Activated CD4-positive, alpha-beta T cell treated with anti-CD3 and anti-CD28 coated beads, Interleukin-2, amount 10 ng/mL, durations not matched to agents 7 days and 5 days (primary cell): ENCODE measurements around the gene TEKT2. TPM values are rescaled to one million over a fixed set of nuclear protein-coding genes. Genes with fewer than 3 reads are reported as not detected.

ENCODE experiments used
- CTCF ChIA-PET: fragments of 350-600 bp; sonication (Branson Sonifier 250); formaldehyde crosslinking; loops from one replicate; lab custom pipeline; 2021; ENCODE audit warnings: antibody characterized with exemption; lab: Charles Lee
- POLR2A ChIA-PET: fragments of 350-600 bp; sonication (Branson Sonifier 250); formaldehyde crosslinking; loops from one replicate; lab custom pipeline; 2021; ENCODE audit warnings: antibody characterized with exemption; lab: Charles Lee
- DNase-seq: peaks from one replicate; pipeline ENCODE4 v3.0.0-alpha.2; 2020
- H3K27ac Mint-ChIP-seq: one replicate; pipeline ENCODE4 v1.8.0; 2021; ENCODE audit warnings: mild to moderate bottlenecking, moderate library complexity, mixed read lengths
- H3K27me3 Mint-ChIP-seq: one replicate; pipeline ENCODE4 v1.8.0; 2021; ENCODE audit warnings: mixed read lengths
- H3K36me3 Mint-ChIP-seq: one replicate; pipeline ENCODE4 v1.8.0; 2021; ENCODE audit warnings: low read depth, mixed read lengths
- H3K4me1 Mint-ChIP-seq: one replicate; pipeline ENCODE4 v1.8.0; 2021; ENCODE audit warnings: mixed read lengths
- H3K4me3 Mint-ChIP-seq: one replicate; pipeline ENCODE4 v1.8.0; 2021; ENCODE audit warnings: mild to moderate bottlenecking, moderate library complexity, mixed read lengths
- H3K9me3 Mint-ChIP-seq: one replicate; pipeline ENCODE4 v1.8.0; 2021; ENCODE audit warnings: mixed read lengths
- total RNA-seq, 2 experiments: library from RNA; stranded (reverse); gene quantifications; one replicate each; pipeline ENCODE4 v1.2.3, GENCODE V29; 2021

The TEKT2 gene
- total RNA-seq, 2 experiments from 2014 or later: not detected

GRCh38 chr1:36098650-36099365, 14.9 kb downstream of the TEKT2 start:
- ChIA-PET POLR2A (no interaction called here), CTCF (interaction anchor here (1.7 to 4.6 kb wide), 2 partner anchors 43 to 89 kb away, joined by 4 to 16 read pairs; no protein-coding TSS in a partner anchor)
- no peak overlapping the region for H3K4me3 Mint-ChIP-seq
- no peak overlapping the region for H3K27ac Mint-ChIP-seq
- H3K36me3 Mint-ChIP-seq: no peaks in the 10 kb centered on the region
- H3K4me1 Mint-ChIP-seq: peaks cover 3% of the 10 kb centered on the region
- H3K9me3 Mint-ChIP-seq: no peaks in the 10 kb centered on the region
- no peak for DNase-seq
- H3K27me3 Mint-ChIP-seq: no peaks in the 10 kb centered on the region

- H3K4me3 Mint-ChIP-seq: no peak overlapping the region
- H3K4me1 Mint-ChIP-seq: peaks cover 3% of the 10 kb centered on the region
- no peak overlapping the region for H3K27ac Mint-ChIP-seq
- ChIA-PET POLR2A (interaction anchor here (0.6 kb wide), 1 partner anchor 30 kb away, joined by 3 read pairs; no protein-coding TSS in a partner anchor), CTCF (interaction anchor here (0.6 to 4.6 kb wide), 10 partner anchors 10 to 192 kb away, joined by 3 to 25 read pairs (median 3); partner anchors contain the start of gene TRAPPC3)
- DNase-seq: peak; percentile 81
- H3K27me3 Mint-ChIP-seq: no peaks in the 10 kb centered on the region
- no peaks in the 10 kb centered on the region for H3K36me3 Mint-ChIP-seq
- no peaks in the 10 kb centered on the region for H3K9me3 Mint-ChIP-seq
Observed at GRCh38 chr1:36099681-36100341, 15.9 kb downstream of the TEKT2 start.

GRCh38 chr1:36100376-36100775, 16.5 kb downstream of the TEKT2 start:
- Mint-ChIP-seq H3K27ac (no peak overlapping the region), H3K27me3 (no peaks in the 10 kb centered on the region)

GRCh38 chr1:36101546-36101945, 17.7 kb downstream of the TEKT2 start:
- no peaks in the 10 kb centered on the region for H3K9me3 Mint-ChIP-seq
- no peak overlapping the region for H3K4me3 Mint-ChIP-seq
- H3K36me3 Mint-ChIP-seq: no peaks in the 10 kb centered on the region
- peaks cover 3% of the 10 kb centered on the region for H3K4me1 Mint-ChIP-seq
- ChIA-PET POLR2A (no interaction called here), CTCF (interaction anchor here (1.3 to 4.6 kb wide), 4 partner anchors 32 to 184 kb away, joined by 3 to 25 read pairs (median 11); partner anchors contain the start of gene TRAPPC3)
- H3K27me3 Mint-ChIP-seq: no peaks in the 10 kb centered on the region
- no peak overlapping the region for H3K27ac Mint-ChIP-seq
- no peak for DNase-seq

More at GRCh38 chr1:36100376-36100775, 16.5 kb downstream of the TEKT2 start:
- Mint-ChIP-seq H3K4me1 (peaks cover 3% of the 10 kb centered on the region), H3K36me3 (no peaks in the 10 kb centered on the region), H3K9me3 (no peaks in the 10 kb centered on the region), H3K4me3 (no peak overlapping the region)
- ChIA-PET POLR2A (no interaction called here), CTCF (interaction anchor here (0.6 to 4.6 kb wide), 11 partner anchors 9 to 191 kb away, joined by 3 to 25 read pairs (median 3); partner anchors contain the start of gene TRAPPC3)
- DNase-seq: no peak

DNA sequence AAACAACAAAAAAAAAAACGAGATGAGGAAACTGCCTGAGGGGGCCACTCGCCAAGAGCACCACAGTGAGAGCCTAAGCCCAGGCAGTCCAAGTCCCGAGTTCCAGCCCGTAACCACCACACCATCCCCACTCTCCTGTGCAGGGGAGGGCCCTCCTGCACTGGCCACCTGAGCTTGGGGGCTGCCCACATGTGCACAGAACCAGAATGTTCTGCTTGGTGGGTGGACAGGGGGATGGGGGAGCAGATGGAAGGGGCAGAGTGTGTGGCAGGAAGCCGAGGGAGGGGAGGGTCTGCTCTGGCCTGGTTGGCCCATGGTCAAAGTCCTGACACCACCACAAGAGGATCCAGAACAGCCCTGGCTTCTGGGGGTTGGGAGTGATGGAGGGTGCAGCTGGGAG, 22.4 kb downstream of the TEKT2 start:
- CTCF ChIA-PET: interaction anchor here (1.4 to 2.0 kb wide), 2 partner anchors 10 to 16 kb away, joined by 3 to 7 read pairs; no protein-coding TSS in a partner anchor
- H3K4me3 Mint-ChIP-seq: no peak overlapping the region
- no peaks in the 10 kb centered on the region for H3K9me3 Mint-ChIP-seq
- H3K4me1 Mint-ChIP-seq: peaks cover 26% of the 10 kb centered on the region
- H3K36me3 Mint-ChIP-seq: no peaks in the 10 kb centered on the region
- POLR2A ChIA-PET: no interaction called here
- no peaks in the 10 kb centered on the region for H3K27me3 Mint-ChIP-seq
- DNase-seq: no peak
- H3K27ac Mint-ChIP-seq: no peak overlapping the region

- DNase-seq: no peak
- H3K27ac Mint-ChIP-seq: peak overlapping the region; percentile 46
- peaks cover 31% of the 10 kb centered on the region for H3K4me1 Mint-ChIP-seq
- H3K27me3 Mint-ChIP-seq: no peaks in the 10 kb centered on the region
- CTCF ChIA-PET: interaction anchor here (0.6 to 2.0 kb wide), 4 partner anchors 8 to 654 kb away, joined by 3 to 7 read pairs (median 4); no protein-coding TSS in a partner anchor
- no peaks in the 10 kb centered on the region for H3K9me3 Mint-ChIP-seq
- H3K36me3 Mint-ChIP-seq: no peaks in the 10 kb centered on the region
- H3K4me3 Mint-ChIP-seq: no peak overlapping the region
- POLR2A ChIA-PET: interaction anchor here (0.6 kb wide), 1 partner anchor 182 kb away, joined by 3 read pairs; no protein-coding TSS in a partner anchor
Observed at GRCh38 chr1:36107394-36107793, 23.5 kb downstream of the TEKT2 start.

DNA sequence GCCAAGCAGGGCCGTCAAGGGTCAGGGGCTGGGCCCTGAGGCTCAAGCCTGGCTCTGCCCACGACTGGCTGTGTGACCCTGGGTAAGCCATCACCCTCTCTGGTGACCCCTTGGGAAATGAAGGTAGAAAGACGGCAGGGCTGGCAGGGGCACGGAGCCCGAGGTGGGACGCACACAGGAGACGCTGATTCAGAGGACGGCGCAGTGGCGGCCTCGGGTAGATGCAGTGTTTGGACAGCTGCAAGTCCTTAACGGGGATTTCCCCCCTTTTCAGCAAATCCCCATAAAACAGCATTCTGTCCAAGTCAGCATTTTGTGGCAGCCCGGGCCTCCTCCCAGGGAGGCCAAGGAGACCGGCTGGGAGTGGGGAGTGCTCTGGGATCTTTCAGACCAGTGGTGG, 24.4 kb downstream of the TEKT2 start:
- Mint-ChIP-seq H3K36me3 (no peaks in the 10 kb centered on the region), H3K9me3 (no peaks in the 10 kb centered on the region), H3K27me3 (no peaks in the 10 kb centered on the region), H3K27ac (peak overlapping the region; percentile 82), H3K4me3 (no peak overlapping the region), H3K4me1 (peaks cover 31% of the 10 kb centered on the region)
- no peak for DNase-seq
- ChIA-PET POLR2A (no interaction called here), CTCF (interaction anchor here (0.6 to 2.8 kb wide), 4 partner anchors 8 to 177 kb away, joined by 3 to 15 read pairs (median 8); partner anchors contain the start of gene TRAPPC3)

DNA sequence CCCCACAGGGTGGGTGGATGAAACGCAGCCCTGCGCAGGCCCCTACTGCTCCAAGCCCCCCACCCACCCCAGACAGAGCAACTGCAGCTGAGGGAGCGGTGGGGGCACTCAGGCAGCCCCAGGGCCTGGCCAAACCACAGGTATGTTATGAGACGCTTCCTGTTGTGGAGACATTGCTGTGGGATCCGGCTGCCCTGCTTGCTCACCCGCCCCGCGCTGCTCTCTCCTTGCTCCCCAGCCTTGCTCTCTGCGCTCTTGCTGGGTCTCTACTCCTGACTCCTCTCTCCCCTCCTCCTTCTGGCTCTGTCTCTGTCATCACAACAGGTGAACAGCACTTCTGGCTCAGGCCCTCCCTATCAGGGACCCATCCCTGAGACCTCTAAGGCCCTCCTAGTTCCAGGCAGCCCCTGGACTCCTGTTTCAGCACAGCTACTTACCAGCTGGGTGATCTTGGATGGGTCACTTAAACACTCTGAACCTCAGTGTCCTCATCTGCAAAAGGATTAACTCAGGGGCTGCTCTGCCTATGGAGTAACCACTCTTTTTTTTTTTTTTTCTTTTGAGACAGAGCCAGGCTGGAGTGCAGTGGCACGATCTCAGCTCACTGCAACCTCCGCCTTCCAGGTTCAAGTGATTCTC, 25.3 kb downstream of the TEKT2 start:
- Mint-ChIP-seq H3K9me3 (no peaks in the 10 kb centered on the region), H3K27ac (peak overlapping the region; percentile 91), H3K4me3 (no peak overlapping the region), H3K36me3 (no peaks in the 10 kb centered on the region), H3K4me1 (peaks cover 31% of the 10 kb centered on the region), H3K27me3 (no peaks in the 10 kb centered on the region)
- ChIA-PET POLR2A (no interaction called here), CTCF (interaction anchor here (1.0 to 2.8 kb wide), 4 partner anchors 9 to 176 kb away, joined by 3 to 15 read pairs (median 12); partner anchors contain the start of gene TRAPPC3)
- peak; percentile 67 for DNase-seq

DNA sequence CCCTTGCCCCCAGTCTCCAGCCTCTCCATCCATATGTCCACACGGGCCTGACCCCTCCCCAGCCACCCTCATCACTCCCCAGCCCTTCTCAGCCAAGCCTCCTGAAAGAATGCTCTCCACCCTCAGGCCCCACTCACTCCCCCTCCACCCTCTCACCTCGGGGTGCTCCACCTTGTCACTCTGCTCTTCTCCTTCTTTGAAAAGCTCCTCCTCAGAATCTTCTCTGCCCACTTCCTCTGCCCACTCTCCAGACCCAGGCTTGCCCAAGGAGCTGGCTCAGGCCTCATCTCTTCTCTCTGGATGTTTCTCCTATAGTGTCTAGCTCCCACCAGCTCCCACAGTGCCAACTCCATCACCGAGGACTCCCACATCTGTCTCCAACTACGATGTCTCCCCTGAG, 27.3 kb downstream of the TEKT2 start:
- peaks cover 31% of the 10 kb centered on the region for H3K4me1 Mint-ChIP-seq
- DNase-seq: no peak
- H3K27ac Mint-ChIP-seq: peak overlapping the region; percentile 77
- POLR2A ChIA-PET: no interaction called here
- H3K9me3 Mint-ChIP-seq: no peaks in the 10 kb centered on the region
- H3K36me3 Mint-ChIP-seq: no peaks in the 10 kb centered on the region
- CTCF ChIA-PET: interaction anchor here (0.9 to 2.4 kb wide), 4 partner anchors 11 to 76 kb away, joined by 3 to 12 read pairs (median 4); no protein-coding TSS in a partner anchor
- H3K4me3 Mint-ChIP-seq: no peak overlapping the region
- no peaks in the 10 kb centered on the region for H3K27me3 Mint-ChIP-seq

DNA sequence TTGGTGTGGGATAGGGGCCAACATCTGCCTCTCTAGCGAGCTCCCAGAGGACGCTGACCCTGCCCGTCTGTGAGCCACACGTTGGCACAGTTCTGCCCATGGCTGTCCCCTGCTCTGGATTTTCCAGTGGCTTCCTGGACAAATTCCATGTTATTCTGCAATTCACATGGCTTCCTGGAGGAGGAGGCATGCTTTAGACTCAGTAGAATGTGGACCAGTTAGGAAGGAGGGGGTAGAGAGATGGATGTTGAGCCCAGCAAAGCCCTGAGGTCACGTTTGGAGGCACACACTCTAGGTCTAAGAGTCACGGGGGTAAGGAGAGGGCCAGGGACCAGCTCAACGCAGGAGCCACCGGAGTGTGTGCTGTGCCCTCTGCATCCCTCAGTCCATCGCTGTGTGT, 28.9 kb downstream of the TEKT2 start:
- DNase-seq: no peak
- Mint-ChIP-seq H3K27me3 (peaks cover 2% of the 10 kb centered on the region), H3K4me1 (peaks cover 31% of the 10 kb centered on the region), H3K4me3 (no peak overlapping the region), H3K9me3 (no peaks in the 10 kb centered on the region), H3K27ac (no peak overlapping the region), H3K36me3 (no peaks in the 10 kb centered on the region)
- POLR2A ChIA-PET: no interaction called here
- CTCF ChIA-PET: no interaction called here

GRCh38 chr1:36114371-36114770, 30.5 kb downstream of the TEKT2 start:
- DNase-seq: no peak
- Mint-ChIP-seq H3K4me1 (peaks cover 17% of the 10 kb centered on the region), H3K4me3 (no peak overlapping the region), H3K27me3 (peaks cover 2% of the 10 kb centered on the region), H3K36me3 (no peaks in the 10 kb centered on the region), H3K27ac (no peak overlapping the region), H3K9me3 (no peaks in the 10 kb centered on the region)
- ChIA-PET CTCF (no interaction called here), POLR2A (no interaction called here)

- Mint-ChIP-seq H3K27me3 (peaks cover 2% of the 10 kb centered on the region), H3K36me3 (no peaks in the 10 kb centered on the region), H3K4me3 (no peak overlapping the region), H3K4me1 (peaks cover 13% of the 10 kb centered on the region), H3K9me3 (no peaks in the 10 kb centered on the region), H3K27ac (no peak overlapping the region)
- DNase-seq: no peak
- POLR2A ChIA-PET: no interaction called here
- CTCF ChIA-PET: interaction anchor here (1.0 to 1.3 kb wide), 3 partner anchors 9 to 73 kb away, joined by 3 to 7 read pairs (median 4); no protein-coding TSS in a partner anchor
Observed at GRCh38 chr1:36115200-36115669, 31.3 kb downstream of the TEKT2 start.
